GM23338 (cell line): ENCODE measurements around the gene SLITRK1. TPM values are rescaled to one million over a fixed set of nuclear protein-coding genes. Genes with fewer than 3 reads are reported as not detected.

Experiments
- ATAC-seq: fragments of 200-7000 bp; cut with Tn5 transposase; 3 replicates; pipeline ENCODE4 v1.9.1; 2020
- DNase-seq: peaks from one replicate; pipeline ENCODE4 v3.0.0-alpha.2; 2015; ENCODE audit warnings: low spot score
- H2AFZ ChIP-seq: fragments of 200-600 bp; sonication (generic); 2 replicates; pipeline ENCODE4 v1.8.0; 2016; ENCODE audit warnings: antibody characterized with exemption, mild to moderate bottlenecking, moderate library complexity
- H3F3A ChIP-seq: fragments of 200-600 bp; sonication (generic); replicated peaks from 2 replicates; pipeline ENCODE4 v1.8.0; 2017; ENCODE audit warnings: antibody characterized with exemption, mixed run types, low read depth
- H3K27ac ChIP-seq: fragments of 200-600 bp; sonication (generic); 2 replicates; pipeline ENCODE4 v1.6.1; 2016; ENCODE audit warnings: low read depth
- H3K27me3 ChIP-seq: fragments of 200-600 bp; sonication (generic); 2 replicates; pipeline ENCODE4 v1.8.0; 2016; ENCODE audit warnings: mild to moderate bottlenecking, mixed run types, moderate library complexity; ENCODE audit not compliant: insufficient read depth
- H3K36me3 ChIP-seq: fragments of 200-600 bp; sonication (generic); 2 replicates; pipeline ENCODE4 v1.8.0; 2016; ENCODE audit warnings: mild to moderate bottlenecking; ENCODE audit not compliant: insufficient read depth
- H3K4me1 ChIP-seq: fragments of 200-600 bp; sonication (generic); 2 replicates; pipeline ENCODE4 v1.8.0; 2016; ENCODE audit warnings: mild to moderate bottlenecking, moderate library complexity; ENCODE audit not compliant: insufficient read depth
- H3K4me2 ChIP-seq: fragments of 200-600 bp; sonication (generic); 2 replicates; pipeline ENCODE4 v1.7.1; 2017; ENCODE audit warnings: mixed run types
- H3K4me3 ChIP-seq: fragments of 200-600 bp; sonication (generic); 2 replicates; pipeline ENCODE4 v1.6.1; 2016; ENCODE audit warnings: mixed run types
- H3K79me2 ChIP-seq: fragments of 200-600 bp; sonication (generic); replicated peaks from 2 replicates; pipeline ENCODE4 v1.8.0; 2017; ENCODE audit warnings: mild to moderate bottlenecking; ENCODE audit not compliant: insufficient read depth
- H3K9me2 ChIP-seq: fragments of 200-600 bp; sonication (generic); 2 replicates; pipeline ENCODE4 v1.8.0; 2017; ENCODE audit not compliant: insufficient read depth
- H4K20me1 ChIP-seq: fragments of 200-600 bp; sonication (generic); replicated peaks from 2 replicates; pipeline ENCODE4 v1.8.0; 2017; ENCODE audit warnings: mild to moderate bottlenecking; ENCODE audit not compliant: insufficient read depth
- H3K27ac Mint-ChIP-seq: 2 replicates; pipeline ENCODE4 v1.8.0; 2020; ENCODE audit warnings: inconsistent platforms, mild to moderate bottlenecking, moderate library complexity, mixed read lengths
- H3K27me3 Mint-ChIP-seq: 3 replicates; pipeline ENCODE4 v1.8.0; 2022; ENCODE audit warnings: low read depth, mild to moderate bottlenecking, moderate library complexity, mixed read lengths, inconsistent platforms; ENCODE audit not compliant: insufficient read depth, poor library complexity
- H3K36me3 Mint-ChIP-seq: 3 replicates; pipeline ENCODE4 v1.8.0; 2021; ENCODE audit warnings: low read depth, mild to moderate bottlenecking, inconsistent platforms, moderate library complexity, mixed read lengths
- H3K4me1 Mint-ChIP-seq: 3 replicates; pipeline ENCODE4 v1.8.0; 2020; ENCODE audit warnings: mild to moderate bottlenecking, inconsistent platforms, mixed read lengths
- H3K4me3 Mint-ChIP-seq: 3 replicates; pipeline ENCODE4 v1.8.0; 2021; ENCODE audit warnings: moderate library complexity, mild to moderate bottlenecking, inconsistent platforms, mixed read lengths
- H3K9me3 Mint-ChIP-seq: 3 replicates; pipeline ENCODE4 v1.8.0; 2020; ENCODE audit warnings: moderate library complexity, mild to moderate bottlenecking, inconsistent platforms, mixed read lengths
- CREB1 ChIP-seq: fragments of 250-450 bp; sonication (Bioruptor Pico); IDR thresholded peaks from 2 replicates; pipeline ENCODE4 v1.5.0; 2020; ENCODE audit warnings: low read depth, mild to moderate bottlenecking, moderate library complexity
- CTCF ChIP-seq, 2 experiments: fragments of 200-600 bp in 1 of 2; sonication (generic) in 1 of 2; conservative IDR thresholded peaks; 2 replicates each; pipeline versions ENCODE4 v1.5.1 to v1.6.1; 2016 to 2017; ENCODE audit warnings: antibody characterized with exemption in 2 of 2, low read depth in 2 of 2, mild to moderate bottlenecking in 2 of 2, moderate library complexity in 1 of 2
- ETS1 ChIP-seq: IDR thresholded peaks from 2 replicates; pipeline ENCODE4 v1.6.1; 2016; ENCODE audit warnings: antibody characterized with exemption
- EZH2 ChIP-seq: fragments of 200-600 bp; sonication (generic); IDR thresholded peaks from one replicate; pipeline ENCODE4 v1.8.0; 2017; ENCODE audit warnings: antibody characterized with exemption, mild to moderate bottlenecking, low read depth; ENCODE audit not compliant: unreplicated experiment
- JUNB ChIP-seq: IDR thresholded peaks from one replicate; pipeline ENCODE4 v1.6.1; 2016; ENCODE audit warnings: antibody characterized with exemption; ENCODE audit not compliant: unreplicated experiment
- NANOG ChIP-seq: IDR thresholded peaks from 2 replicates; pipeline ENCODE4 v1.6.1; 2016; ENCODE audit warnings: antibody characterized with exemption, borderline replicate concordance
- REST ChIP-seq: IDR thresholded peaks from one replicate; pipeline ENCODE4 v1.6.1; 2018; ENCODE audit warnings: antibody characterized with exemption; ENCODE audit not compliant: unreplicated experiment
- STAT1 ChIP-seq: IDR thresholded peaks from one replicate; pipeline ENCODE4 v1.6.1; 2016; ENCODE audit warnings: antibody characterized with exemption; ENCODE audit not compliant: unreplicated experiment
- ZNF114 ChIP-seq: fragments of 250-450 bp; sonication (Bioruptor Pico); IDR thresholded peaks from 2 replicates; pipeline ENCODE4 v1.5.0; 2020; ENCODE audit warnings: mild to moderate bottlenecking, moderate library complexity
- ZNF331 ChIP-seq: fragments of 250-450 bp; sonication (Bioruptor Pico); IDR thresholded peaks from 2 replicates; pipeline ENCODE4 v1.5.0; 2020; ENCODE audit warnings: low read depth, mild to moderate bottlenecking, moderate library complexity
- ZNF462 ChIP-seq: fragments of 250-450 bp; sonication (Bioruptor Pico); IDR thresholded peaks from 2 replicates; pipeline ENCODE4 v1.5.0; 2020; ENCODE audit warnings: mild to moderate bottlenecking, moderate library complexity
- polyA plus RNA-seq: library from polyadenylated mRNA; unstranded; fragments of >200 nt; fragmentation: Nextera tagmentation; extraction: Ambion mirVana; gene quantifications from 2 replicates; pipeline ENCODE4 v1.2.1, GENCODE V29; 2016
- total RNA-seq: library from RNA; depleted of rRNA; stranded (reverse); fragments of >200 nt; shearing (Covaris generic); gene quantifications from 2 replicates; pipeline ENCODE4 v1.2.3, GENCODE V29; 2014

The SLITRK1 gene
- total and polyA plus RNA-seq, 2 experiments from 2014 or later: 0.29 to 1.1 TPM

- TF ChIP-seq ETS1 (no peak), JUNB (no peak)
Observed at GRCh38 chr13:83853771-83854170, 28.5 kb downstream of the SLITRK1 start (continued).

- Histone ChIP-seq H3K4me2 (no peak overlapping the region), H3F3A (no peaks in the 10 kb centered on the region), H3K4me3 (no peak overlapping the region), H4K20me1 (no peaks in the 10 kb centered on the region), H2AFZ (no peak overlapping the region), H3K27me3 (no peaks in the 10 kb centered on the region), H3K36me3 (no peaks in the 10 kb centered on the region), H3K27ac (no peak overlapping the region), H3K79me2 (no peaks in the 10 kb centered on the region), H3K4me1 (0 out of 2 replicates have a peak, but pooled peaks cover 2% of the 10 kb centered on the region), H3K9me2 (0 out of 2 replicates have a peak, but pooled peaks cover 3% of the 10 kb centered on the region)
- H3K36me3 Mint-ChIP-seq: no peaks in the 10 kb centered on the region; the same call in 2 of the 3 replicates
- no peak overlapping the region for H3K4me3 Mint-ChIP-seq
- no peak for ATAC-seq
- no peak for DNase-seq
- no peak overlapping the region for H3K27ac Mint-ChIP-seq
- H3K27me3 Mint-ChIP-seq: no peaks in the 10 kb centered on the region
- no peaks in the 10 kb centered on the region for H3K9me3 Mint-ChIP-seq
- H3K4me1 Mint-ChIP-seq: no peaks in the 10 kb centered on the region; the same call in 2 of the 3 replicates
- TF ChIP-seq ZNF462: no peak
- TF ChIP-seq ZNF114 (CRISPR knock-in tag): no peak
- TF ChIP-seq ETS1: no peak
- no peak for TF ChIP-seq CREB1 (CRISPR knock-in tag)
- no peak for TF ChIP-seq CTCF (conservative IDR thresholded peaks at IDR 0.05; ENCODE audit: low read depth in 2 of 2)
- no peak for TF ChIP-seq NANOG
- no peak for TF ChIP-seq REST
- no peak for TF ChIP-seq ZNF331 (CRISPR knock-in tag)
- no peak for TF ChIP-seq JUNB
- TF ChIP-seq STAT1: no peak
- TF ChIP-seq EZH2: no peak
Observed at GRCh38 chr13:83845106-83845505, 37.2 kb downstream of the SLITRK1 start.
